ENCODE data around the gene PALM.

- TF ChIP-seq USF1 (IDR thresholded peaks at IDR 0.05): no peak
- no peak for TF ChIP-seq CEBPB (IDR thresholded peaks at IDR 0.05)
- no peak for TF ChIP-seq MAX (IDR thresholded peaks at IDR 0.05)
- TF ChIP-seq EP300 (IDR thresholded peaks at IDR 0.05; ENCODE audit: borderline replicate concordance): no peak
- no peak; the same call in 1 of the 2 replicates for TF ChIP-seq RAD21 (IDR thresholded peaks at IDR 0.05; ENCODE audit: low read depth)
- no peak for TF ChIP-seq ZBTB7A (IDR thresholded peaks at IDR 0.05; ENCODE audit: low read depth)
- TF ChIP-seq CREB1 (IDR thresholded peaks at IDR 0.05; ENCODE audit: low read depth): no peak
- TF ChIP-seq EGR1 (IDR thresholded peaks at IDR 0.05): no peak
Observed at GRCh38 chr19:741506-742131, 32.9 kb downstream of the PALM start.
